ENCODE measurements around the gene RARG. TPM values are rescaled to one million over a fixed set of nuclear protein-coding genes. Genes with fewer than 3 reads are reported as not detected.

RARG gene
- polyA plus RNA-seq, 3 donors: 1.8 to 14.6 (median 2.3) TPM

DNA sequence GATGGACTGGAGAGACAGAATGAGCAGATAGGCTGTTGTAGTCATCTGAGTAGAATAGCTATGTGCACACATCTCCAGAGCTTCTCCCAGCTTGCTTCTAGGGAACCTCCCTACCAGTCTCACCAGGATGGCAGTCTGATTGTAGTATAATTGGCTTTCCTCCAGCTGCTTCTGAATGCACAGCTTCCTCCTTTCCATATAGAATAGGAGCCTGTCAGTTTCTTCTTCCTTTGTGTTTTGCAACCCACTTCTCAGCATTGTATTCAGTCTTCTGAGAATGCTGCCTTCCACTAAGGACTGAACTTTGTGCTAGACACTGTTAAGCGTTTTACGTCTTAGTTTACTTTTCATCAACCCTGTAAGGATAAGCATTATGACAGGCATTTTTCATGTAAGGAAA is 49.1 kb downstream of the RARG start:
- Histone ChIP-seq H3K4me3 (replicated peaks in 1 of 3; ENCODE audit: low read depth in 2 of 3, low read length in 3 of 3) (peak overlapping the region in 1 of 3 experiments; percentile 90), H3K4me2 (replicated peaks; ENCODE audit: extremely low read depth, low read length, poor library complexity, severe bottlenecking) (peak overlapping the region; percentile 85), H3K36me3 (replicated peaks in 1 of 2; ENCODE audit: control insufficient read depth in 1 of 2, insufficient read depth in 2 of 2, low read length in 2 of 2) (peaks cover 42 to 52% of the 10 kb centered on the region in 2 donors), H3K9me3 (replicated peaks in 1 of 2; ENCODE audit: control insufficient read depth in 1 of 2, insufficient read depth in 1 of 2, low read length in 2 of 2) (no peaks in the 10 kb centered on the region), H3K9ac (ENCODE audit: insufficient read depth, low read length, poor library complexity, severe bottlenecking) (no peak overlapping the region), H4K20me1 (ENCODE audit: insufficient read depth, low read length) (peaks cover 56% of the 10 kb centered on the region), H3K27ac (ENCODE audit: low read depth in 1 of 2, low read length in 2 of 2) (peak overlapping the region in 1 of 2 donors; percentile 89), H3K27me3 (ENCODE audit: control insufficient read depth in 2 of 2, insufficient read depth in 2 of 2, low read length in 2 of 2) (no peaks in the 10 kb centered on the region), H2AFZ (ENCODE audit: insufficient read depth, low read depth, low read length, poor library complexity, severe bottlenecking) (no peak overlapping the region), H3K4me1 (ENCODE audit: control insufficient read depth in 1 of 2, insufficient read depth in 2 of 2, low read length in 2 of 2) (peaks cover 34 to 43% of the 10 kb centered on the region in 2 donors), H3K79me2 (ENCODE audit: insufficient read depth, low read length) (peaks cover 47% of the 10 kb centered on the region)
- intact Hi-C loops (cut with micrococcal nuclease): no loop called here
- peak overlapping the region in 1 of 2 donors; percentile 64 for H3K4me3 Mint-ChIP-seq
- H3K36me3 Mint-ChIP-seq: peaks cover 40 to 54% of the 10 kb centered on the region in 2 donors
- WGBS (ENCODE audit: insufficient coverage): no CpG with 5 or more reads among the region's 2 CpGs
- DNase-seq: peak; percentile 47 to 68 (median 60)
- peak overlapping the region; percentile 1 to 70 (median 25) for H3K27ac Mint-ChIP-seq
- no peaks in the 10 kb centered on the region for H3K27me3 Mint-ChIP-seq (ENCODE audit: low read depth in 3 of 3)
- H3K4me1 Mint-ChIP-seq: peaks cover 47% of the 10 kb centered on the region
- no peaks in the 10 kb centered on the region for H3K9me3 Mint-ChIP-seq
- TF ChIP-seq CTCF (IDR thresholded peaks at IDR 0.05): no peak

- peak overlapping the region in 6 of 7 donors; percentile 16 to 89 (median 34) for H3K27ac Mint-ChIP-seq
Observed at GRCh38 chr12:53181935-53182334, 50.1 kb downstream of the RARG start.

More at GRCh38 chr12:53181935-53182334, 50.1 kb downstream of the RARG start:
- TF ChIP-seq CTCF (IDR thresholded peaks at IDR 0.05): no peak
- Histone ChIP-seq H3K4me3 (replicated peaks in 1 of 3; ENCODE audit: low read depth in 2 of 3, low read length in 3 of 3) (peak overlapping the region in 1 of 3 experiments; percentile 90), H3K9me3 (replicated peaks in 1 of 2; ENCODE audit: control insufficient read depth in 1 of 2, insufficient read depth in 1 of 2, low read length in 2 of 2) (no peaks in the 10 kb centered on the region), H3K36me3 (replicated peaks in 1 of 2; ENCODE audit: control insufficient read depth in 1 of 2, insufficient read depth in 2 of 2, low read length in 2 of 2) (peaks cover 32 to 42% of the 10 kb centered on the region in 2 donors), H3K4me2 (replicated peaks; ENCODE audit: extremely low read depth, low read length, poor library complexity, severe bottlenecking) (peak overlapping the region; percentile 85), H2AFZ (ENCODE audit: insufficient read depth, low read depth, low read length, poor library complexity, severe bottlenecking) (no peak overlapping the region), H3K27me3 (ENCODE audit: control insufficient read depth in 2 of 2, insufficient read depth in 2 of 2, low read length in 2 of 2) (no peaks in the 10 kb centered on the region), H4K20me1 (ENCODE audit: insufficient read depth, low read length) (peaks cover 49% of the 10 kb centered on the region), H3K27ac (ENCODE audit: low read depth in 1 of 2, low read length in 2 of 2) (peak overlapping the region in 1 of 2 donors; percentile 89), H3K4me1 (ENCODE audit: control insufficient read depth in 1 of 2, insufficient read depth in 2 of 2, low read length in 2 of 2) (peaks cover 34 to 43% of the 10 kb centered on the region in 2 donors), H3K79me2 (ENCODE audit: insufficient read depth, low read length) (peaks cover 47% of the 10 kb centered on the region), H3K9ac (ENCODE audit: insufficient read depth, low read length, poor library complexity, severe bottlenecking) (no peak overlapping the region)
- Mint-ChIP-seq H3K4me1 (peaks cover 43% of the 10 kb centered on the region), H3K9me3 (no peaks in the 10 kb centered on the region), H3K27me3 (ENCODE audit: low read depth in 3 of 3) (no peaks in the 10 kb centered on the region), H3K4me3 (peak overlapping the region in 1 of 2 donors; percentile 93), H3K36me3 (peaks cover 31 to 45% of the 10 kb centered on the region in 2 donors)
- DNase-seq: no peak
- intact Hi-C loops (cut with micrococcal nuclease): no loop called here
- 100% methylated on average over 2 of the region's 2 CpGs for WGBS (ENCODE audit: insufficient coverage)

All from CD14-positive monocyte (primary cell).